ENCODE results near the gene ZNHIT3. TPM values are rescaled to one million over a fixed set of nuclear protein-coding genes. Genes with fewer than 3 reads are reported as not detected.
"Not testable (repeated sequence)": the region's sequence is repeated elsewhere in the genome, so short reads cannot be mapped to it uniquely, and the experiment has no call there.

Gene ZNHIT3
- total and polyA plus RNA-seq, 2 donors (not counting 1 experiment from before 2014, with no cell fraction given) = 29.1 to 44.5 TPM

DNA sequence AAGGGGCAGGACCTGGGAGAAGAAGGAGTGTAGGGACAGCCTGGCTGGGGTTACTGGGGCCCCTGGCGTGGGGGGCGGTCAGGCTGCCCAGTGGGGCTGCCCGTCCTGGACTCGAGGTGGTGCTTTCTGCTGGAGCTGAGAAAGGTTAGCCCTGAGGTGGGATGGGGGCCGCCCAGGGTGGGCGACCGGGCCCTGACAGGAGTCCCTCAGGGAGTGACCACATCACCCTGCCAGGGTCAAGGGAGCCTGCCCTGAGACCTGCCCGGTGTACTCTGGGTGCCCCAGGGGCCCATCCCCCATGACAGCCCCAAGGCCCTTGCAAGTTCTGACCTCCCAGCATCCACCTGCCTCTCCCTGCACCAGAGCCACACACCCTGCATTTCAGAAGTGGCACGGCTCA is 28.8 kb upstream of the ZNHIT3 start:
- not testable (repeated sequence) for H3K36me3 ChIP-seq (ENCODE audit: control insufficient read depth, insufficient read depth, low read length); H3K27ac ChIP-seq (ENCODE audit: insufficient read depth, low read length); H3K4me3 ChIP-seq (replicated peaks in 1 of 4; ENCODE audit: control extremely low read depth in 1 of 4, insufficient read depth in 1 of 4, low read depth in 3 of 4, low read length in 4 of 4); H3K4me1 ChIP-seq (ENCODE audit: control insufficient read depth, extremely low read depth, insufficient read depth, low read length); H2AFZ ChIP-seq (ENCODE audit: low read length); H3K4me2 ChIP-seq (ENCODE audit: extremely low read depth, insufficient read depth, low read length); H3K79me2 ChIP-seq (ENCODE audit: control insufficient read depth, insufficient read depth, low read length); DNase-seq (ENCODE audit: low read depth in 2 of 2); H3K9me3 ChIP-seq (ENCODE audit: control insufficient read depth, insufficient read depth, low read depth, low read length); H4K20me1 ChIP-seq (ENCODE audit: control insufficient read depth, extremely low read depth, insufficient read depth, low read length); H3K27me3 ChIP-seq (ENCODE audit: control insufficient read depth, insufficient read depth, low read length); H3K9ac ChIP-seq (ENCODE audit: insufficient read depth, low read length)

DNA sequence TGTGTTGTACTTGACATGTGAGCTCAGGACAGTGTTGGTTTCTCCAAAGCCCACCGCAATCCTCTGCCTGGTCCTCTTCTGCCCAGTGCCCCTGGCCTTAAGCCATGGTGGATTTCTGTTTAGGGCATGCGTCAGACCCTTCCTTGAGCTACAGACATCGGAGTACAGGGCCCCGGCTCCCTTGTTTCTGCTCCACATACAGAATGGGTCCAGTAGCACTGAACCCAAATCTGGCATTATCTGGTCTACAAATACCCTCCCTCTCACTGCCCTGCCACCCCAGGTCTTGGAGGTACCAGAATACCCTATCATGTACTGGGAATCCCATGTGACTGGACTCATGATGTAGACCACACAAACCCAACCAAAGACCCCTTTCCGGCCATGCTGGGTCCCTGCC is 27.4 kb upstream of the ZNHIT3 start:
- no peaks in the 10 kb centered on the region for H3K4me1 ChIP-seq (ENCODE audit: control insufficient read depth, extremely low read depth, insufficient read depth, low read length)
- H3K9ac ChIP-seq (ENCODE audit: insufficient read depth, low read length) = no peak overlapping the region
- DNase-seq (ENCODE audit: low read depth in 2 of 2) = no peak
- H3K4me2 ChIP-seq (ENCODE audit: extremely low read depth, insufficient read depth, low read length) = no peak overlapping the region
- TF ChIP-seq, protein P1, sequence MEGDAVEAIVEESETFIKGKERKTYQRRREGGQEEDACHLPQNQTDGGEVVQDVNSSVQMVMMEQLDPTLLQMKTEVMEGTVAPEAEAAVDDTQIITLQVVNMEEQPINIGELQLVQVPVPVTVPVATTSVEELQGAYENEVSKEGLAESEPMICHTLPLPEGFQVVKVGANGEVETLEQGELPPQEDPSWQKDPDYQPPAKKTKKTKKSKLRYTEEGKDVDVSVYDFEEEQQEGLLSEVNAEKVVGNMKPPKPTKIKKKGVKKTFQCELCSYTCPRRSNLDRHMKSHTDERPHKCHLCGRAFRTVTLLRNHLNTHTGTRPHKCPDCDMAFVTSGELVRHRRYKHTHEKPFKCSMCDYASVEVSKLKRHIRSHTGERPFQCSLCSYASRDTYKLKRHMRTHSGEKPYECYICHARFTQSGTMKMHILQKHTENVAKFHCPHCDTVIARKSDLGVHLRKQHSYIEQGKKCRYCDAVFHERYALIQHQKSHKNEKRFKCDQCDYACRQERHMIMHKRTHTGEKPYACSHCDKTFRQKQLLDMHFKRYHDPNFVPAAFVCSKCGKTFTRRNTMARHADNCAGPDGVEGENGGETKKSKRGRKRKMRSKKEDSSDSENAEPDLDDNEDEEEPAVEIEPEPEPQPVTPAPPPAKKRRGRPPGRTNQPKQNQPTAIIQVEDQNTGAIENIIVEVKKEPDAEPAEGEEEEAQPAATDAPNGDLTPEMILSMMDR (conservative IDR thresholded peaks at IDR 0.05 in 1 of 2, IDR thresholded peaks at IDR 0.05 in 1 of 2; ENCODE audit: low read depth in 1 of 2, low read length in 2 of 2) = no peak
- no peak for TF ChIP-seq EZH2 (IDR thresholded peaks at IDR 0.05; ENCODE audit: low read length, missing control alignments)
- H3K79me2 ChIP-seq (ENCODE audit: control insufficient read depth, insufficient read depth, low read length) = no peaks in the 10 kb centered on the region
- no peak overlapping the region for H3K27ac ChIP-seq (ENCODE audit: insufficient read depth, low read length)
- H3K27me3 ChIP-seq (ENCODE audit: control insufficient read depth, insufficient read depth, low read length) = no peaks in the 10 kb centered on the region
- no peaks in the 10 kb centered on the region for H4K20me1 ChIP-seq (ENCODE audit: control insufficient read depth, extremely low read depth, insufficient read depth, low read length)
- no peaks in the 10 kb centered on the region for H3K9me3 ChIP-seq (ENCODE audit: control insufficient read depth, insufficient read depth, low read depth, low read length)
- no peaks in the 10 kb centered on the region for H3K36me3 ChIP-seq (ENCODE audit: control insufficient read depth, insufficient read depth, low read length)
- no peak overlapping the region for H2AFZ ChIP-seq (ENCODE audit: low read length)
- no peak overlapping the region for H3K4me3 ChIP-seq (replicated peaks in 1 of 4; ENCODE audit: control extremely low read depth in 1 of 4, insufficient read depth in 1 of 4, low read depth in 3 of 4, low read length in 4 of 4)

DNA sequence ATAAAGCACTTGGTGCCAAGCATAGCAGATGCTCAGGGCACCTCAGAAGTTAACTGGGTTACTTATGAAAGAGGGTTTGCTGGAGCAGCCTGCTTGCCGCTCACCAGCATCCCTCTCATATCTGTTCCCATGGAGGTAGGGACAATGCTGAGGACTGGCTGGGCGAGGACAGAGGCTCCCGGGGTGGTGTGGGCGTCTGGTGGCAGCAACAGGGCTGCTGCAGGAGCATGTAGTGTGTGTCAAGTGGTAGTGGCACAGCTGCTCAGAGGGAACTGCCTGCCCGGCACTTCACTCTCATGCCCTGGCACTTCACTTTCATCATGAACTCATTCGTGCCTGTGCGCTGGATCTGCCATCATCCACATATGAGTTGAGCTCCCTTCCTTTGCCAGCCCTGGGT is 26.9 kb upstream of the ZNHIT3 start:
- Histone ChIP-seq H3K4me1 (ENCODE audit: control insufficient read depth, extremely low read depth, insufficient read depth, low read length) (no peaks in the 10 kb centered on the region), H3K9me3 (ENCODE audit: control insufficient read depth, insufficient read depth, low read depth, low read length) (no peaks in the 10 kb centered on the region), H2AFZ (ENCODE audit: low read length) (no peak overlapping the region), H3K36me3 (ENCODE audit: control insufficient read depth, insufficient read depth, low read length) (no peaks in the 10 kb centered on the region), H3K9ac (ENCODE audit: insufficient read depth, low read length) (no peak overlapping the region), H3K27me3 (ENCODE audit: control insufficient read depth, insufficient read depth, low read length) (no peaks in the 10 kb centered on the region), H3K79me2 (ENCODE audit: control insufficient read depth, insufficient read depth, low read length) (no peaks in the 10 kb centered on the region), H3K27ac (ENCODE audit: insufficient read depth, low read length) (no peak overlapping the region), H3K4me3 (replicated peaks in 1 of 4; ENCODE audit: control extremely low read depth in 1 of 4, insufficient read depth in 1 of 4, low read depth in 3 of 4, low read length in 4 of 4) (no peak overlapping the region), H3K4me2 (ENCODE audit: extremely low read depth, insufficient read depth, low read length) (no peak overlapping the region), H4K20me1 (ENCODE audit: control insufficient read depth, extremely low read depth, insufficient read depth, low read length) (no peaks in the 10 kb centered on the region)
- no peak for TF ChIP-seq EZH2 (IDR thresholded peaks at IDR 0.05; ENCODE audit: low read length, missing control alignments)
- TF ChIP-seq, protein P1 (conservative IDR thresholded peaks at IDR 0.05 in 1 of 2, IDR thresholded peaks at IDR 0.05 in 1 of 2; ENCODE audit: low read depth in 1 of 2, low read length in 2 of 2) = no peak
- no peak for DNase-seq (ENCODE audit: low read depth in 2 of 2)

All from fibroblast of lung (primary cell).